MCF 10A (cell line): Measurements from ENCODE around the gene MRE11. TPM values are rescaled to one million over a fixed set of nuclear protein-coding genes. Genes with fewer than 3 reads are reported as not detected.

ENCODE experiments used
- BruUV-seq: library from RNA; stranded (reverse); fragments of 400-500 nt; replicated peaks from 2 replicates; lab custom pipeline; 2021; lab: Mats Ljungman, UMichigan
- CTCF ChIA-PET: fragments of 300-600 bp; sonication (Branson Sonifier 250); formaldehyde crosslinking; extraction: SDS; loops from one replicate; lab custom pipeline; 2021; ENCODE audit warnings: antibody characterized with exemption, inconsistent platforms; lab: Yijun Ruan, JAX
- POLR2A ChIA-PET: fragments of 300-600, 350-650 bp; sonication (Branson Sonifier 250); formaldehyde crosslinking; extraction: SDS; loops from one replicate; lab custom pipeline; 2020; ENCODE audit warnings: antibody characterized with exemption, inconsistent platforms; lab: Yijun Ruan, JAX
- DNase-seq: peaks from one replicate; pipeline ENCODE4 v3.0.0-alpha.2; 2018; ENCODE audit not compliant: unreplicated experiment
- H3K27ac Mint-ChIP-seq: one replicate; pipeline ENCODE4 v1.8.0; 2022; ENCODE audit warnings: mild to moderate bottlenecking, low read depth, mixed read lengths; ENCODE audit not compliant: unreplicated experiment
- H3K27me3 Mint-ChIP-seq: one replicate; pipeline ENCODE4 v1.8.0; 2022; ENCODE audit warnings: mixed read lengths; ENCODE audit not compliant: insufficient read depth, unreplicated experiment
- H3K36me3 Mint-ChIP-seq: one replicate; pipeline ENCODE4 v1.8.0; 2022; ENCODE audit warnings: mild to moderate bottlenecking, moderate library complexity, mixed read lengths; ENCODE audit not compliant: insufficient read depth, unreplicated experiment
- H3K4me1 Mint-ChIP-seq: one replicate; pipeline ENCODE4 v1.8.0; 2022; ENCODE audit warnings: mixed read lengths; ENCODE audit not compliant: insufficient read depth, unreplicated experiment
- H3K4me3 Mint-ChIP-seq: one replicate; pipeline ENCODE4 v1.8.0; 2022; ENCODE audit warnings: mild to moderate bottlenecking, moderate library complexity, mixed read lengths; ENCODE audit not compliant: unreplicated experiment
- H3K9me3 Mint-ChIP-seq: one replicate; pipeline ENCODE4 v1.8.0; 2022; ENCODE audit warnings: mixed read lengths; ENCODE audit not compliant: unreplicated experiment
- CTCF ChIP-seq: fragments of 200-600 bp; IDR thresholded peaks from one replicate; pipeline ENCODE4 v1.8.0; 2022; ENCODE audit warnings: antibody characterized with exemption, mild to moderate bottlenecking; ENCODE audit not compliant: unreplicated experiment
- intact Hi-C: fragments of 100-400 bp; cut with micrococcal nuclease; formaldehyde crosslinking; loops from 2 replicates; pipeline ENCODE4 v1.14.1; 2022
- total RNA-seq: library from RNA; stranded (reverse); gene quantifications from 2 replicates; pipeline ENCODE4 v1.2.3, GENCODE V29; 2022

Gene MRE11
- total RNA-seq, 1 experiment from 2014 or later: 13.2 TPM

GRCh38 chr11:94486068-94486467 lies 7.6 kb downstream of the MRE11 start:
- Mint-ChIP-seq H3K4me1 (peaks cover 5% of the 10 kb centered on the region), H3K9me3 (no peaks in the 10 kb centered on the region), H3K27ac (no peak overlapping the region), H3K27me3 (no peaks in the 10 kb centered on the region), H3K4me3 (no peak overlapping the region), H3K36me3 (peaks cover 63% of the 10 kb centered on the region)
- no peak for TF ChIP-seq CTCF
- no peak for DNase-seq
- CTCF ChIA-PET: interaction anchor here (0.7 to 0.8 kb wide), 2 partner anchors 29 to 1954 kb away, joined by 3 to 4 read pairs; no protein-coding TSS in a partner anchor
- intact Hi-C loops: no loop called here
- no TSS peak for BruUV-seq
- POLR2A ChIA-PET: interaction anchor here (0.7 kb wide), 1 partner anchor 543 kb away, joined by 4 read pairs; no protein-coding TSS in a partner anchor

GRCh38 chr11:94481342-94481741 lies 12.3 kb downstream of the MRE11 start:
- CTCF ChIA-PET: no interaction called here
- no peak overlapping the region for H3K4me3 Mint-ChIP-seq
- no peaks in the 10 kb centered on the region for H3K9me3 Mint-ChIP-seq
- TF ChIP-seq CTCF: no peak
- H3K4me1 Mint-ChIP-seq: no peaks in the 10 kb centered on the region
- H3K27ac Mint-ChIP-seq: no peak overlapping the region
- H3K36me3 Mint-ChIP-seq: peaks cover 34% of the 10 kb centered on the region
- POLR2A ChIA-PET: no interaction called here
- intact Hi-C loops: no loop called here
- no peaks in the 10 kb centered on the region for H3K27me3 Mint-ChIP-seq
- BruUV-seq: no TSS peak
- no peak for DNase-seq

- H3K4me1 Mint-ChIP-seq: no peaks in the 10 kb centered on the region
- TF ChIP-seq CTCF: no peak
- ChIA-PET CTCF (interaction anchor here (0.6 to 1.2 kb wide), 2 partner anchors 294 to 306 kb away, joined by 3 to 5 read pairs; no protein-coding TSS in a partner anchor), POLR2A (no interaction called here)
- H3K27me3 Mint-ChIP-seq: no peaks in the 10 kb centered on the region
- peaks cover 36% of the 10 kb centered on the region for H3K36me3 Mint-ChIP-seq
- no peak overlapping the region for H3K27ac Mint-ChIP-seq
- no peaks in the 10 kb centered on the region for H3K9me3 Mint-ChIP-seq
- no TSS peak for BruUV-seq
- H3K4me3 Mint-ChIP-seq: no peak overlapping the region
- no peak for DNase-seq
- intact Hi-C loops: no loop called here
Observed at GRCh38 chr11:94477624-94478023, 16.0 kb downstream of the MRE11 start.

DNA sequence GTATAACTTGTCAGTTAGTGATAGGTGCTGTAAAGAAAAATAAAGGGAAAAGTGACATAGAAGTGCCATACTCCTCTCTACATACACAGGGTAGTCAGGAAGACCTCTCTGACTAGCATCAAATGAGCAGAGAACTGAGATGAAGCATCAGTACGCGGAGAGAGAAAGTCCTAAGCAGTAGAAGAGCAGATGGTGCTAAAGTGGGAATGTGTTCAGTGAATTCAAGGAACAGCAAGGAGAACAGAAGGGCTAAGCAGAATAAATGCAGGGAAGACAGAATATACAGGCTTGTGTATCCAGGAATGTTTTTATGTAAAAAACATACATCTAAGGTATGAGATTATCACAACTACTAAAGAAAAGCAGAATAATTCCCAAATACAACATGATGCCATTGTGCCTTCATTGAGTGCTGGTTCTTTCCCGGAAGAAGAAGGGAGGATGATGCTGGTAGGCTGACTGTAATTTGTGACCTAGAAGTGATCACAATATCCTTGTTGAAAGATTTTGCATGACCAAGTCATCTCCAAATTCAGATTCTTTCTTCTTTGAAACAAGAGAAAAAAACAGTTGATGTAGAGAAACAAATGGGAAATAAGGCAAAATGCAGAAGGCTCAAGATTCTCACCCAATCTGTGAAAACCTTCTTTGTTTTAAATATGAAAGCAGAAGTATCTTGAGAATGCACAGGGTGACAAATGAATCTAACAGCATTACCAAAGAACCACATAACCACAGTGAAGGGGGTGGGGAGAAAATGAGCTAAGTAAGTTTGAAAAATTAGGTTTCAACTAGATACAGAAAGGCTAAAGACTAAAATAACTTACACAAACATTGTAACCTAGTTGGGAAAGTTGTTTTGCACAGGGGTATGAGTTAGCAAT lies 20.5 kb downstream of the MRE11 start:
- DNase-seq: no peak
- Mint-ChIP-seq H3K4me1 (no peaks in the 10 kb centered on the region), H3K36me3 (peaks cover 35% of the 10 kb centered on the region), H3K9me3 (no peaks in the 10 kb centered on the region), H3K27me3 (no peaks in the 10 kb centered on the region), H3K27ac (no peak overlapping the region), H3K4me3 (no peak overlapping the region)
- no TSS peak for BruUV-seq
- POLR2A ChIA-PET: no interaction called here
- CTCF ChIA-PET: interaction anchor here (0.5 kb wide), 1 partner anchor 259 kb away, joined by 3 read pairs; no protein-coding TSS in a partner anchor
- TF ChIP-seq CTCF: no peak
- intact Hi-C loops: no loop called here
